Measurements from ENCODE around the gene TSC1.

Gene TSC1

GRCh38 chr9:132861666-132862065, 82.8 kb downstream of the TSC1 start:
- no peaks in the 10 kb centered on the region for H3K27me3 ChIP-seq (ENCODE audit: control insufficient read depth, insufficient read depth, low read length)
- H3K79me2 ChIP-seq: no peaks in the 10 kb centered on the region
- H3K27ac ChIP-seq: no peak overlapping the region
- H3K9me3 ChIP-seq (ENCODE audit: control insufficient read depth, low read length): no peaks in the 10 kb centered on the region
- H3K4me3 ChIP-seq (ENCODE audit: low read depth, low read length): no peak overlapping the region
- H3K4me1 ChIP-seq: no peaks in the 10 kb centered on the region
- H2AFZ ChIP-seq: no peak overlapping the region
- H3K4me2 ChIP-seq (ENCODE audit: low read length): no peak overlapping the region
- no peak overlapping the region for H3K9ac ChIP-seq
- H3K36me3 ChIP-seq (ENCODE audit: control insufficient read depth, insufficient read depth, low read length): no peaks in the 10 kb centered on the region
- TF ChIP-seq CTCF (IDR thresholded peaks at IDR 0.05): no peak

GRCh38 chr9:132858751-132859150, 85.7 kb downstream of the TSC1 start:
- Histone ChIP-seq H3K79me2 (no peaks in the 10 kb centered on the region), H3K9ac (no peak overlapping the region), H3K4me3 (ENCODE audit: low read depth, low read length) (no peak overlapping the region), H3K9me3 (ENCODE audit: control insufficient read depth, low read length) (no peaks in the 10 kb centered on the region), H3K27me3 (ENCODE audit: control insufficient read depth, insufficient read depth, low read length) (no peaks in the 10 kb centered on the region), H3K4me2 (ENCODE audit: low read length) (no peak overlapping the region), H3K27ac (no peak overlapping the region), H3K4me1 (no peaks in the 10 kb centered on the region), H3K36me3 (ENCODE audit: control insufficient read depth, insufficient read depth, low read length) (no peaks in the 10 kb centered on the region), H2AFZ (no peak overlapping the region)
- no peak for TF ChIP-seq CTCF (IDR thresholded peaks at IDR 0.05)

- Histone ChIP-seq H3K9ac (no peak overlapping the region), H3K4me2 (ENCODE audit: low read length) (no peak overlapping the region), H3K4me1 (no peaks in the 10 kb centered on the region), H3K36me3 (ENCODE audit: control insufficient read depth, insufficient read depth, low read length) (no peaks in the 10 kb centered on the region), H3K9me3 (ENCODE audit: control insufficient read depth, low read length) (no peaks in the 10 kb centered on the region), H2AFZ (no peak overlapping the region), H3K27ac (no peak overlapping the region), H3K79me2 (no peaks in the 10 kb centered on the region), H3K4me3 (ENCODE audit: low read depth, low read length) (no peak overlapping the region), H3K27me3 (ENCODE audit: control insufficient read depth, insufficient read depth, low read length) (no peaks in the 10 kb centered on the region)
- no peak for TF ChIP-seq CTCF (IDR thresholded peaks at IDR 0.05)
Observed at GRCh38 chr9:132857616-132858342, 86.6 kb downstream of the TSC1 start.

GRCh38 chr9:132857031-132857430, 87.4 kb downstream of the TSC1 start:
- H2AFZ ChIP-seq: no peak overlapping the region
- H3K9ac ChIP-seq: no peak overlapping the region
- no peaks in the 10 kb centered on the region for H3K79me2 ChIP-seq
- H3K27me3 ChIP-seq (ENCODE audit: control insufficient read depth, insufficient read depth, low read length): no peaks in the 10 kb centered on the region
- no peaks in the 10 kb centered on the region for H3K9me3 ChIP-seq (ENCODE audit: control insufficient read depth, low read length)
- no peaks in the 10 kb centered on the region for H3K36me3 ChIP-seq (ENCODE audit: control insufficient read depth, insufficient read depth, low read length)
- H3K4me2 ChIP-seq (ENCODE audit: low read length): no peak overlapping the region
- H3K4me3 ChIP-seq (ENCODE audit: low read depth, low read length): no peak overlapping the region
- H3K27ac ChIP-seq: no peak overlapping the region
- TF ChIP-seq CTCF (IDR thresholded peaks at IDR 0.05): no peak
- H3K4me1 ChIP-seq: no peaks in the 10 kb centered on the region

- Histone ChIP-seq H3K4me3 (ENCODE audit: low read depth, low read length) (no peak overlapping the region), H3K27ac (no peak overlapping the region), H3K27me3 (ENCODE audit: control insufficient read depth, insufficient read depth, low read length) (no peaks in the 10 kb centered on the region), H3K4me1 (no peaks in the 10 kb centered on the region), H3K79me2 (no peaks in the 10 kb centered on the region), H3K36me3 (ENCODE audit: control insufficient read depth, insufficient read depth, low read length) (no peaks in the 10 kb centered on the region), H3K9me3 (ENCODE audit: control insufficient read depth, low read length) (no peaks in the 10 kb centered on the region), H3K9ac (no peak overlapping the region), H2AFZ (no peak overlapping the region), H3K4me2 (ENCODE audit: low read length) (no peak overlapping the region)
- TF ChIP-seq CTCF (IDR thresholded peaks at IDR 0.05): no peak
Observed at GRCh38 chr9:132855904-132856303, 88.5 kb downstream of the TSC1 start.

All from parathyroid adenoma (tissue), 2 donors.